H9 (cell line): ENCODE measurements around the gene GOLGA6L26. TPM values are rescaled to one million over a fixed set of nuclear protein-coding genes. Genes with fewer than 3 reads are reported as not detected.
"Not testable (repeated sequence)": the region's sequence is repeated elsewhere in the genome, so short reads cannot be mapped to it uniquely, and the experiment has no call there.

ENCODE experiments used
- DNase-seq: peaks from one replicate; pipeline ENCODE4 v3.0.0-alpha.2; 2017
- H2AFZ ChIP-seq: one replicate; pipeline ENCODE4 v1.6.1; 2013; ENCODE audit warnings: mild to moderate bottlenecking, low read length, control low read depth, moderate library complexity
- H2AK5ac ChIP-seq: 2 replicates; pipeline ENCODE4 v1.6.1; 2013; ENCODE audit warnings: low read length, control low read depth, mixed read lengths; ENCODE audit not compliant: insufficient read length
- H2BK120ac ChIP-seq: one replicate; pipeline ENCODE4 v1.6.1; 2013; ENCODE audit warnings: low read depth, mild to moderate bottlenecking, low read length, control low read depth, inconsistent platforms; ENCODE audit not compliant: poor library complexity, severe bottlenecking
- H2BK12ac ChIP-seq: 2 replicates; pipeline ENCODE4 v1.6.1; 2013; ENCODE audit warnings: low read length, control low read depth, mixed read lengths, low read depth; ENCODE audit not compliant: insufficient read length
- H2BK15ac ChIP-seq: 2 replicates; pipeline ENCODE4 v1.6.1; 2013; ENCODE audit warnings: low read depth, low read length, control low read depth
- H2BK20ac ChIP-seq: one replicate; pipeline ENCODE4 v1.6.1; 2013; ENCODE audit warnings: low read depth, mild to moderate bottlenecking, low read length, control low read depth, inconsistent platforms; ENCODE audit not compliant: poor library complexity, severe bottlenecking
- H2BK5ac ChIP-seq: 2 replicates; pipeline ENCODE4 v1.6.1; 2013; ENCODE audit warnings: low read length, control low read depth, mixed read lengths; ENCODE audit not compliant: insufficient read length
- H3K14ac ChIP-seq: 2 replicates; pipeline ENCODE4 v1.6.1; 2013; ENCODE audit warnings: low read length, control low read depth; ENCODE audit not compliant: insufficient read depth
- H3K18ac ChIP-seq: 2 replicates; pipeline ENCODE4 v1.6.1; 2013; ENCODE audit warnings: low read depth, mild to moderate bottlenecking, mixed read lengths, low read length, control low read depth; ENCODE audit not compliant: insufficient read length
- H3K23ac ChIP-seq: 2 replicates; pipeline ENCODE4 v1.6.1; 2013; ENCODE audit warnings: low read length, control low read depth, mixed read lengths, low read depth; ENCODE audit not compliant: insufficient read length
- H3K23me2 ChIP-seq: 2 replicates; pipeline ENCODE4 v1.6.1; 2013; ENCODE audit warnings: low read depth, mild to moderate bottlenecking, mixed read lengths, low read length, control low read depth; ENCODE audit not compliant: insufficient read length, poor library complexity, severe bottlenecking
- H3K27ac ChIP-seq: 2 replicates; pipeline ENCODE4 v1.5.1; 2013; ENCODE audit warnings: low read length, control low read depth, mixed read lengths, low read depth; ENCODE audit not compliant: insufficient read length
- H3K27me3 ChIP-seq: 2 replicates; pipeline ENCODE4 v1.6.1; 2013; ENCODE audit warnings: low read length, control low read depth, inconsistent platforms; ENCODE audit not compliant: insufficient read depth
- H3K4ac ChIP-seq: 2 replicates; pipeline ENCODE4 v1.6.1; 2013; ENCODE audit warnings: low read depth, mild to moderate bottlenecking, control low read depth, inconsistent platforms, low read length, moderate library complexity
- H3K4me1 ChIP-seq: 2 replicates; pipeline ENCODE4 v1.6.1; 2013; ENCODE audit warnings: low read length, control low read depth, inconsistent platforms; ENCODE audit not compliant: insufficient read depth
- H3K4me2 ChIP-seq: 2 replicates; pipeline ENCODE4 v1.6.1; 2013; ENCODE audit warnings: low read length, control low read depth, mixed read lengths; ENCODE audit not compliant: insufficient read length, insufficient read depth
- H3K56ac ChIP-seq: 2 replicates; pipeline ENCODE4 v1.6.1; 2013; ENCODE audit warnings: low read depth, mild to moderate bottlenecking, mixed read lengths, low read length, control low read depth; ENCODE audit not compliant: insufficient read length
- H3K79me1 ChIP-seq: 2 replicates; pipeline ENCODE4 v1.6.1; 2013; ENCODE audit warnings: low read depth, mild to moderate bottlenecking, moderate library complexity, low read length, control low read depth, inconsistent platforms; ENCODE audit not compliant: insufficient read depth, poor library complexity, severe bottlenecking
- H3K79me2 ChIP-seq: 2 replicates; pipeline ENCODE4 v1.6.1; 2013; ENCODE audit warnings: low read length, control low read depth, inconsistent platforms; ENCODE audit not compliant: insufficient read depth
- H3K9ac ChIP-seq: 2 replicates; pipeline ENCODE4 v1.6.1; 2013; ENCODE audit warnings: low read length, control low read depth, mixed read lengths; ENCODE audit not compliant: insufficient read length; ENCODE audit errors: extremely low read depth
- H3K9me3 ChIP-seq: one replicate; pipeline ENCODE4 v1.6.1; 2013; ENCODE audit warnings: low read depth, low read length, inconsistent platforms; ENCODE audit not compliant: control insufficient read depth
- H3T11ph ChIP-seq: one replicate; pipeline ENCODE4 v1.6.1; 2013; ENCODE audit warnings: mild to moderate bottlenecking, low read length, control low read depth, inconsistent platforms
- H4K20me1 ChIP-seq: one replicate; pipeline ENCODE4 v1.6.1; 2013; ENCODE audit not compliant: control insufficient read depth, insufficient read length, insufficient read depth
- H4K5ac ChIP-seq: 2 replicates; pipeline ENCODE4 v1.6.1; 2013; ENCODE audit warnings: low read depth, mild to moderate bottlenecking, mixed read lengths, low read length, control low read depth; ENCODE audit not compliant: insufficient read length
- H4K8ac ChIP-seq: replicated peaks from 2 replicates; pipeline ENCODE4 v1.6.1; 2013; ENCODE audit warnings: low read length, control low read depth, mixed read lengths, low read depth; ENCODE audit not compliant: insufficient read length
- H4K91ac ChIP-seq: 2 replicates; pipeline ENCODE4 v1.6.1; 2013; ENCODE audit warnings: low read depth, mild to moderate bottlenecking, moderate library complexity, mixed read lengths, low read length, control low read depth; ENCODE audit not compliant: insufficient read length
- H3K27ac Mint-ChIP-seq, 3 experiments: 2 replicates in 2 of 3; 3 replicates in 1 of 3; pipeline ENCODE4 v1.8.0; 2020 to 2021; ENCODE audit warnings: mixed read lengths in 3 of 3, mild to moderate bottlenecking in 1 of 3, moderate library complexity in 1 of 3
- H3K27me3 Mint-ChIP-seq: 2 replicates; pipeline ENCODE4 v1.8.0; 2021; ENCODE audit warnings: low read depth, mild to moderate bottlenecking, moderate library complexity, mixed read lengths
- H3K36me3 Mint-ChIP-seq, 3 experiments: 2 replicates in 2 of 3; 3 replicates in 1 of 3; pipeline ENCODE4 v1.8.0; 2020 to 2021; ENCODE audit warnings: low read depth in 3 of 3, mixed read lengths in 3 of 3; ENCODE audit not compliant: insufficient read depth in 1 of 3
- H3K4me1 Mint-ChIP-seq, 2 experiments: 2 replicates each; pipeline ENCODE4 v1.8.0; 2020; ENCODE audit warnings: mixed read lengths in 2 of 2
- H3K4me3 Mint-ChIP-seq, 2 experiments: 2 replicates in 1 of 2; 3 replicates in 1 of 2; pipeline ENCODE4 v1.8.0; 2020 to 2021; ENCODE audit warnings: mild to moderate bottlenecking in 2 of 2, mixed read lengths in 2 of 2, moderate library complexity in 1 of 2
- H3K9me3 Mint-ChIP-seq, 2 experiments: 2 replicates in 1 of 2; 3 replicates in 1 of 2; pipeline ENCODE4 v1.8.0; 2020; ENCODE audit warnings: mild to moderate bottlenecking in 2 of 2, mixed read lengths in 2 of 2, moderate library complexity in 1 of 2
- WGBS: extraction: QIAGEN DNeasy Blood & Tissue Kit; methylation state at CpG from one replicate; pipeline ENCODE4 v1.1.7; 2013; ENCODE audit warnings: missing lambda C conversion rate, low lambda C conversion rate, mixed read lengths; ENCODE audit not compliant: insufficient read length; ENCODE audit errors: extremely low coverage; 5-methylcytosine and 5-hydroxymethylcytosine counted together
- total RNA-seq: library from RNA; stranded (reverse); gene quantifications from 2 replicates; pipeline ENCODE4 v1.2.1, GENCODE V29; 2021

GOLGA6L26 gene
- total RNA-seq, 1 experiment from 2014 or later, result not detected

GRCh38 chr15:23303654-23304053 lies 30.3 kb downstream of the GOLGA6L26 start:
- H3K27me3 Mint-ChIP-seq, H2BK20ac ChIP-seq, H4K91ac ChIP-seq, H3K14ac ChIP-seq, H4K20me1 ChIP-seq, H3T11ph ChIP-seq, H3K9me3 ChIP-seq, H3K4ac ChIP-seq, H3K79me1 ChIP-seq, H3K23me2 ChIP-seq, H3K4me1 ChIP-seq, H3K9ac ChIP-seq, H4K8ac ChIP-seq, H3K27ac ChIP-seq, DNase-seq, H2AFZ ChIP-seq, H3K23ac ChIP-seq, H3K27me3 ChIP-seq, H2BK12ac ChIP-seq, H3K79me2 ChIP-seq, H2BK15ac ChIP-seq, H2BK120ac ChIP-seq, H3K56ac ChIP-seq, H3K4me1 Mint-ChIP-seq, H3K18ac ChIP-seq, H4K5ac ChIP-seq, H2BK5ac ChIP-seq, H2AK5ac ChIP-seq: not testable (repeated sequence)
- peaks cover 5 to 26% (median 15%) of the 10 kb centered on the region in 3 experiments for H3K36me3 Mint-ChIP-seq
- peak overlapping the region; percentile 77 to 90 for H3K4me3 Mint-ChIP-seq
- peaks cover 21 to 43% of the 10 kb centered on the region in 2 experiments; a peak in 4 of 5 replicates for H3K9me3 Mint-ChIP-seq
- peak overlapping the region; percentile 46 for H3K4me2 ChIP-seq
- WGBS, result no CpG with 5 or more reads among the region's 55 CpGs
- peak overlapping the region in 1 of 3 experiments; percentile 80; a peak in 2 of 7 replicates for H3K27ac Mint-ChIP-seq

GRCh38 chr15:23303246-23303645 lies 30.8 kb downstream of the GOLGA6L26 start:
- H3K79me1 ChIP-seq, H2BK12ac ChIP-seq, H3T11ph ChIP-seq, H2AFZ ChIP-seq, H2BK15ac ChIP-seq, H3K27ac ChIP-seq, H3K18ac ChIP-seq, H4K91ac ChIP-seq, H3K4me3 Mint-ChIP-seq, H2BK20ac ChIP-seq, H3K4ac ChIP-seq, H2BK5ac ChIP-seq, H2BK120ac ChIP-seq, H3K14ac ChIP-seq, H3K4me1 Mint-ChIP-seq, H3K23ac ChIP-seq, H4K20me1 ChIP-seq, H3K4me2 ChIP-seq, H3K79me2 ChIP-seq, H3K27me3 ChIP-seq, H3K23me2 ChIP-seq, DNase-seq, H3K27ac Mint-ChIP-seq, H3K27me3 Mint-ChIP-seq, H4K8ac ChIP-seq, H3K4me1 ChIP-seq, H3K9ac ChIP-seq, H3K56ac ChIP-seq, H2AK5ac ChIP-seq, H4K5ac ChIP-seq, H3K9me3 ChIP-seq: not testable (repeated sequence)
- WGBS, result no CpG with 5 or more reads among the region's 33 CpGs
- H3K36me3 Mint-ChIP-seq, result peaks cover 5 to 22% (median 15%) of the 10 kb centered on the region in 3 experiments
- peaks cover 21 to 39% of the 10 kb centered on the region in 2 experiments; a peak in 4 of 5 replicates for H3K9me3 Mint-ChIP-seq
